Fibroblast of lung (primary cell): Measurements from ENCODE around the gene IFNA16. TPM values are rescaled to one million over a fixed set of nuclear protein-coding genes. Genes with fewer than 3 reads are reported as not detected.

Experiments
- DNase-seq, 2 donors: peaks; one replicate each; pipeline versions ENCODE4 v3.0.0 to v3.0.0-alpha.2; 2010; ENCODE audit warnings: low read depth in 2 of 2
- H2AFZ ChIP-seq: 2 replicates; pipeline ENCODE4 v1.5.1; 2012; ENCODE audit warnings: low read length, control low read depth, inconsistent platforms
- H3K27ac ChIP-seq: 2 replicates; pipeline ENCODE4 v1.5.1; 2011; ENCODE audit warnings: low read length, control low read depth; ENCODE audit not compliant: insufficient read depth
- H3K27me3 ChIP-seq: 2 replicates; pipeline ENCODE4 v1.5.1; 2011; ENCODE audit warnings: mild to moderate bottlenecking, low read length; ENCODE audit not compliant: control insufficient read depth, insufficient read depth
- H3K36me3 ChIP-seq: 2 replicates; pipeline ENCODE4 v1.5.1; 2011; ENCODE audit warnings: low read length; ENCODE audit not compliant: control insufficient read depth, insufficient read depth
- H3K4me1 ChIP-seq: 2 replicates; pipeline ENCODE4 v1.5.1; 2011; ENCODE audit warnings: low read length; ENCODE audit not compliant: control insufficient read depth, insufficient read depth; ENCODE audit errors: extremely low read depth
- H3K4me2 ChIP-seq: 2 replicates; pipeline ENCODE4 v1.5.1; 2011; ENCODE audit warnings: low read length, control low read depth; ENCODE audit not compliant: insufficient read depth; ENCODE audit errors: extremely low read depth
- H3K4me3 ChIP-seq, 4 experiments: fragments of 200-600 bp in 1 of 4; sonication (generic) in 1 of 4; replicated peaks in 1 of 4; 2 replicates each; pipeline ENCODE4 v1.5.1; 2011 to 2016; ENCODE audit warnings: low read length in 4 of 4, low read depth in 3 of 4, mild to moderate bottlenecking in 3 of 4, control low read depth in 2 of 4, inconsistent platforms in 1 of 4, mixed read lengths in 1 of 4; ENCODE audit not compliant: insufficient read depth in 1 of 4; ENCODE audit errors: control extremely low read depth in 1 of 4
- H3K79me2 ChIP-seq: 2 replicates; pipeline ENCODE4 v1.5.1; 2012; ENCODE audit warnings: mild to moderate bottlenecking, low read length, inconsistent platforms; ENCODE audit not compliant: control insufficient read depth, insufficient read depth
- H3K9ac ChIP-seq: 2 replicates; pipeline ENCODE4 v1.5.1; 2011; ENCODE audit warnings: mild to moderate bottlenecking, low read length, control low read depth; ENCODE audit not compliant: insufficient read depth
- H3K9me3 ChIP-seq: 2 replicates; pipeline ENCODE4 v1.5.1; 2012; ENCODE audit warnings: low read depth, low read length; ENCODE audit not compliant: control insufficient read depth, insufficient read depth
- H4K20me1 ChIP-seq: 2 replicates; pipeline ENCODE4 v1.5.1; 2011; ENCODE audit warnings: low read length; ENCODE audit not compliant: control insufficient read depth, insufficient read depth; ENCODE audit errors: extremely low read depth
- EZH2 ChIP-seq: IDR thresholded peaks from 2 replicates; pipeline ENCODE4 v1.5.1; 2012; ENCODE audit warnings: low read length, control low read depth, mild to moderate bottlenecking; ENCODE audit errors: missing control alignments
- polyA plus RNA-seq, 2 donors: library from polyadenylated mRNA; depleted of rRNA in 1 of 2; stranded (reverse) in 1 of 2; unstranded in 1 of 2; fragments of >200 nt; gene quantifications; 2 replicates each; pipeline ENCODE4 v1.2.1, GENCODE V29; 2011 to 2012; ENCODE audit warnings: missing spikeins in 1 of 2
- total RNA-seq: library from RNA; depleted of rRNA; stranded (reverse); fragments of >200 nt; gene quantifications from 2 replicates; pipeline ENCODE4 v1.2.1, GENCODE V29; 2014
- TF ChIP-seq, protein P1 (sequence below), 2 donors: IDR thresholded peaks in 1 of 2; conservative IDR thresholded peaks in 1 of 2; 1 replicate in 1 of 2; 2 replicates in 1 of 2; pipeline ENCODE4 v1.5.1; 2011 to 2012; ENCODE audit warnings: low read length in 2 of 2, control low read depth in 1 of 2, inconsistent platforms in 1 of 2, low read depth in 1 of 2, mild to moderate bottlenecking in 1 of 2

The IFNA16 gene
- total and polyA plus RNA-seq, 2 donors (not counting 1 experiment from before 2014, with no cell fraction given) = not detected

DNA sequence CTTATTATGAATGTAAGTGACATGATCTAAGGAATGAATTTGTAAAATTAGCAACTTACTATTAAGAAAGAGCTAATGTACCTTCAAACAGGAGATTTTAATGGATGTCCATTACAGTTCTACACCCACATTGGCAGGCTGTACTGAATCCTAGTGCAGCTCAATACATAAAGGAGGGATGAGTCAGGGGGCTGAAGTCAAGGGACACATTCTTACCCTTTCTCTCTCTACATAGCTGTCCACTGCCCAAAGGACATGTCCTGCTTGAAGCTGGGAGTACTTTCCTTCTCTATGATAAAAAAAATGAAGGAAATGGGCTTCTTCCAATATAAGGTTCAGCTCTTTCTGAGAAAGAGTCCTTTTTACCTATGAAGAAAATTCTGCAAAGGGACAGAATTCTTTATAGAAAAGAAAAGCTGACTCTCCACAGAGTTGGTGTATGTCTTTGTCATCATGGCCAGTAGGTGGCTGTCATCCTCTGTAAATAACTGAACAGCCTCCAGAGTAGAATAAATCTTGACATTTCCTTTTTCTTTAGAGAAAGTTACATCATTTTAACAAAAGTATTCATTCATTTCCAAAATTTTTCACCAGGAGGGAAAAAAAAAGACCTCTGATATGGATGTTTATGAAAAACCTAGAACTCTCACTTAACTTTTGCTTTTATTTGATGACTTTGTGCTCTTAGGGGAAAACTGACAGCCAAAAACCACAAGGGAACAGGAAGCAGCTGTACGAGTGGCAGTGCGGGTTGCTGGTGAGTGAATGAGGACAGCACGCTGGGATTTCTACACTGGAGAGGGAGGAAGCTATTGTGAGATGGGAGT is 35.8 kb upstream of the IFNA16 start:
- peaks cover 22% of the 10 kb centered on the region for H3K27me3 ChIP-seq
- H3K9me3 ChIP-seq = no peaks in the 10 kb centered on the region
- peak overlapping the region in 1 of 4 experiments; percentile 20 for H3K4me3 ChIP-seq
- no peaks in the 10 kb centered on the region for H3K79me2 ChIP-seq
- no peak overlapping the region for H3K9ac ChIP-seq
- H4K20me1 ChIP-seq = no peaks in the 10 kb centered on the region
- no peak for TF ChIP-seq EZH2
- TF ChIP-seq, protein P1, sequence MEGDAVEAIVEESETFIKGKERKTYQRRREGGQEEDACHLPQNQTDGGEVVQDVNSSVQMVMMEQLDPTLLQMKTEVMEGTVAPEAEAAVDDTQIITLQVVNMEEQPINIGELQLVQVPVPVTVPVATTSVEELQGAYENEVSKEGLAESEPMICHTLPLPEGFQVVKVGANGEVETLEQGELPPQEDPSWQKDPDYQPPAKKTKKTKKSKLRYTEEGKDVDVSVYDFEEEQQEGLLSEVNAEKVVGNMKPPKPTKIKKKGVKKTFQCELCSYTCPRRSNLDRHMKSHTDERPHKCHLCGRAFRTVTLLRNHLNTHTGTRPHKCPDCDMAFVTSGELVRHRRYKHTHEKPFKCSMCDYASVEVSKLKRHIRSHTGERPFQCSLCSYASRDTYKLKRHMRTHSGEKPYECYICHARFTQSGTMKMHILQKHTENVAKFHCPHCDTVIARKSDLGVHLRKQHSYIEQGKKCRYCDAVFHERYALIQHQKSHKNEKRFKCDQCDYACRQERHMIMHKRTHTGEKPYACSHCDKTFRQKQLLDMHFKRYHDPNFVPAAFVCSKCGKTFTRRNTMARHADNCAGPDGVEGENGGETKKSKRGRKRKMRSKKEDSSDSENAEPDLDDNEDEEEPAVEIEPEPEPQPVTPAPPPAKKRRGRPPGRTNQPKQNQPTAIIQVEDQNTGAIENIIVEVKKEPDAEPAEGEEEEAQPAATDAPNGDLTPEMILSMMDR (conservative IDR thresholded peaks at IDR 0.05 in 1 of 2, IDR thresholded peaks at IDR 0.05 in 1 of 2; ENCODE audit: low read depth in 1 of 2, low read length in 2 of 2) = peak in 1 of 2 donors; percentile 49
- H2AFZ ChIP-seq = no peak overlapping the region
- no peaks in the 10 kb centered on the region for H3K36me3 ChIP-seq
- H3K4me2 ChIP-seq = peak overlapping the region; percentile 44
- H3K4me1 ChIP-seq = no peaks in the 10 kb centered on the region
- DNase-seq = peak; percentile 27 to 33
- H3K27ac ChIP-seq = no peak overlapping the region

DNA sequence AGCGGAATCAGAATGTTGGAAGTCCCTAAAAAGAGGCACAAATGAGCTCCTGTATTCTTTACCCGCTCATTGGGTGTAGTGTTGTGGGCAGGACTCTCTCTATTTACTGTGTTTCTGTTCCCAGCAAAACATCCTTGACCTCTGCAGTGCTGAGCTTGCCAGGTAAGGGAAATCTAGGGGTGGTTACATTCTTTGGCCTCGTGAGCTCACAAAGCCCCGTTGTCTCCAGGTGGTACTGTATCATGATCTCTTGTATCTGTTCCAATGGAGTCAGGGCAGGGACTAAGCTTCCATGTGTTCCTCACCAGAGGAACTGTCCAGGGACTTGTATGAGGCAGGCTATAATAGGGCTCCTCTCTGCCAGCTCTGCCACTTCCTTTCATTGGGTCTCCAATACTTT is 34.5 kb upstream of the IFNA16 start:
- Histone ChIP-seq H2AFZ (no peak overlapping the region), H3K27me3 (peaks cover 17% of the 10 kb centered on the region), H3K9me3 (no peaks in the 10 kb centered on the region), H3K27ac (no peak overlapping the region), H3K79me2 (no peaks in the 10 kb centered on the region), H3K9ac (no peak overlapping the region), H3K4me3 (no peak overlapping the region), H3K4me1 (no peaks in the 10 kb centered on the region), H4K20me1 (no peaks in the 10 kb centered on the region), H3K36me3 (no peaks in the 10 kb centered on the region), H3K4me2 (no peak overlapping the region)
- TF ChIP-seq, protein P1 (conservative IDR thresholded peaks at IDR 0.05 in 1 of 2, IDR thresholded peaks at IDR 0.05 in 1 of 2; ENCODE audit: low read depth in 1 of 2, low read length in 2 of 2) = no peak
- no peak for TF ChIP-seq EZH2
- no peak for DNase-seq

DNA sequence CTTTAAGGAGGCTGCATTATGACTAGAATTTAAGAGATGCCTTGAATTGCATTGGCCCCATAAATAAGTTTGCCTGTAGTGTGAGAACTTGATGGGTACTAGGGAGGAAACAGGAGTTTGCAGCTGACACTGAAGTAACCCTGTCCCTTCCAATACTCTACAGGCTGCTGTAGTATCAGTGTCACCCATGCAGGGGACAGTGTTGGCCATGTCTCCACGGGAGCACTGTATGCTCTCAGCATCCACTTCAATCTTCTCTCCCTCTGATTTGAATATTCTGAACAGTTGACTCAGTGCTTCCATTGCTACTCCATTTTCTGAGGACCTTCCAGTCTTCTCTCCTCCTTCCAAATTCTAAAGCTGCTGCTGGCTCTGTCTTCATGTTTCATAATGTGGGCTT is 34.1 kb upstream of the IFNA16 start:
- no peak overlapping the region for H3K9ac ChIP-seq
- H3K4me2 ChIP-seq = no peak overlapping the region
- H3K79me2 ChIP-seq = no peaks in the 10 kb centered on the region
- no peak overlapping the region for H2AFZ ChIP-seq
- no peaks in the 10 kb centered on the region for H3K4me1 ChIP-seq
- no peak overlapping the region for H3K4me3 ChIP-seq
- H3K9me3 ChIP-seq = no peaks in the 10 kb centered on the region
- H4K20me1 ChIP-seq = no peaks in the 10 kb centered on the region
- H3K36me3 ChIP-seq = no peaks in the 10 kb centered on the region
- TF ChIP-seq, protein P1 (conservative IDR thresholded peaks at IDR 0.05 in 1 of 2, IDR thresholded peaks at IDR 0.05 in 1 of 2; ENCODE audit: low read depth in 1 of 2, low read length in 2 of 2) = no peak
- TF ChIP-seq EZH2 = no peak
- DNase-seq = no peak
- H3K27ac ChIP-seq = no peak overlapping the region
- peaks cover 16% of the 10 kb centered on the region for H3K27me3 ChIP-seq
